Osteoblast (primary cell): ENCODE results near the gene MED1. TPM values are rescaled to one million over a fixed set of nuclear protein-coding genes. Genes with fewer than 3 reads are reported as not detected.

Source experiments
- DNase-seq: peaks from one replicate; pipeline ENCODE4 v3.0.0; 2011; ENCODE audit warnings: low spot score, mixed read lengths; ENCODE audit not compliant: insufficient read length; ENCODE audit errors: missing footprints
- H2AFZ ChIP-seq: 2 replicates; pipeline ENCODE4 v1.6.0; 2011; ENCODE audit warnings: mild to moderate bottlenecking, low read length
- H3K27ac ChIP-seq: 2 replicates; pipeline ENCODE4 v1.5.1; 2011; ENCODE audit warnings: mild to moderate bottlenecking, low read depth, low read length, moderate library complexity
- H3K27me3 ChIP-seq: 2 replicates; pipeline ENCODE4 v1.6.0; 2012; ENCODE audit warnings: mild to moderate bottlenecking, control low read depth, inconsistent platforms, low read length, moderate library complexity; ENCODE audit not compliant: insufficient read depth
- H3K36me3 ChIP-seq: 2 replicates; pipeline ENCODE4 v1.5.1; 2011; ENCODE audit warnings: mild to moderate bottlenecking, low read length, control low read depth, moderate library complexity; ENCODE audit not compliant: insufficient read depth
- H3K4me1 ChIP-seq: 2 replicates; pipeline ENCODE4 v1.5.1; 2011; ENCODE audit warnings: mild to moderate bottlenecking, low read length, control low read depth, moderate library complexity; ENCODE audit not compliant: insufficient read depth
- H3K4me2 ChIP-seq: 2 replicates; pipeline ENCODE4 v1.6.0; 2011; ENCODE audit warnings: mild to moderate bottlenecking, low read length; ENCODE audit not compliant: insufficient read depth
- H3K4me3 ChIP-seq: fragments of 200-600 bp; sonication (generic); 3 replicates; pipeline ENCODE4 v1.5.1; 2012; ENCODE audit warnings: mild to moderate bottlenecking, low read length, inconsistent platforms; ENCODE audit not compliant: insufficient read depth
- H3K79me2 ChIP-seq: 2 replicates; pipeline ENCODE4 v1.6.0; 2012; ENCODE audit warnings: mild to moderate bottlenecking, low read length, control low read depth, inconsistent platforms; ENCODE audit not compliant: insufficient read depth
- H3K9me3 ChIP-seq: 2 replicates; pipeline ENCODE4 v1.5.1; 2011; ENCODE audit warnings: low read depth, low read length, control low read depth
- H4K20me1 ChIP-seq: 2 replicates; pipeline ENCODE4 v1.6.0; 2012; ENCODE audit warnings: mild to moderate bottlenecking, low read length, control low read depth; ENCODE audit not compliant: insufficient read depth
- CTCF ChIP-seq: IDR thresholded peaks from 2 replicates; pipeline ENCODE4 v1.5.1; 2011; ENCODE audit warnings: mild to moderate bottlenecking, low read depth, low read length, moderate library complexity; ENCODE audit errors: extremely low read depth
- total RNA-seq: library from RNA; depleted of rRNA; stranded (reverse); fragments of >200 nt; gene quantifications from 2 replicates; pipeline ENCODE4 v1.2.3, GENCODE V29; 2012

MED1 gene
- total RNA-seq, 1 donor = 24.6 TPM

GRCh38 chr17:39364236-39365025 lies 86.6 kb downstream of the MED1 start:
- TF ChIP-seq CTCF = no peak
- Histone ChIP-seq H3K4me3 (no peak overlapping the region), H3K4me1 (peaks cover 15% of the 10 kb centered on the region), H3K79me2 (peaks cover 18% of the 10 kb centered on the region), H2AFZ (no peak overlapping the region), H4K20me1 (peaks cover 12% of the 10 kb centered on the region), H3K27ac (peak overlapping the region; percentile 46), H3K27me3 (no peaks in the 10 kb centered on the region), H3K36me3 (no peaks in the 10 kb centered on the region), H3K4me2 (no peak overlapping the region), H3K9me3 (no peaks in the 10 kb centered on the region)
- DNase-seq = peak; percentile 31

DNA sequence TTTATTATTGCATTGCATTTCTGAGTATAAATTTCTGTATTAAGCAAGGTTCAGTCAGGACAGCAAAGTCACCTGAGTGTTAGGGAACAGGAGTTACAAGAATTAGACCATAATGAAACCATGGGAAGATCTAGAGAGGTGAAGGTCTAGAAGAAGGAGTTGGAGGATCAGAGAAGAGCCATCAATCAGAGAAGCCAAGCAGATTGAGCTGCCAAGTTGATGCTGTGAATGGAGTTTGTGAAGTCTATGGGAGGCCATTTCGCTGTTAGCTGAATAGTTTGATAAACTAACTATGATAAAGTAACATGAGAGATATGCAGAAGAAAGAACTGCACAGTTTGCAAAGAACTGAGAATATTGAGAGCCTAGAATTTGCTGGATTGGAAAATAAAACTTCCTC lies 90.0 kb downstream of the MED1 start:
- peaks cover 23% of the 10 kb centered on the region for H4K20me1 ChIP-seq
- TF ChIP-seq CTCF = no peak
- no peaks in the 10 kb centered on the region for H3K9me3 ChIP-seq
- H2AFZ ChIP-seq = no peak overlapping the region
- H3K27ac ChIP-seq = no peak overlapping the region
- H3K36me3 ChIP-seq = no peaks in the 10 kb centered on the region
- H3K27me3 ChIP-seq = no peaks in the 10 kb centered on the region
- peaks cover 15% of the 10 kb centered on the region for H3K4me1 ChIP-seq
- no peak overlapping the region for H3K4me3 ChIP-seq
- H3K4me2 ChIP-seq = no peak overlapping the region
- H3K79me2 ChIP-seq = peaks cover 30% of the 10 kb centered on the region
- no peak for DNase-seq

- no peaks in the 10 kb centered on the region for H3K9me3 ChIP-seq
- H3K4me2 ChIP-seq = no peak overlapping the region
- H4K20me1 ChIP-seq = peaks cover 23% of the 10 kb centered on the region
- no peaks in the 10 kb centered on the region for H3K36me3 ChIP-seq
- no peak overlapping the region for H3K27ac ChIP-seq
- TF ChIP-seq CTCF = no peak
- no peak overlapping the region for H2AFZ ChIP-seq
- no peaks in the 10 kb centered on the region for H3K27me3 ChIP-seq
- DNase-seq = no peak
- H3K4me1 ChIP-seq = peaks cover 11% of the 10 kb centered on the region
- peaks cover 30% of the 10 kb centered on the region for H3K79me2 ChIP-seq
- no peak overlapping the region for H3K4me3 ChIP-seq
Measured at GRCh38 chr17:39360537-39360936, 90.5 kb downstream of the MED1 start.

DNA sequence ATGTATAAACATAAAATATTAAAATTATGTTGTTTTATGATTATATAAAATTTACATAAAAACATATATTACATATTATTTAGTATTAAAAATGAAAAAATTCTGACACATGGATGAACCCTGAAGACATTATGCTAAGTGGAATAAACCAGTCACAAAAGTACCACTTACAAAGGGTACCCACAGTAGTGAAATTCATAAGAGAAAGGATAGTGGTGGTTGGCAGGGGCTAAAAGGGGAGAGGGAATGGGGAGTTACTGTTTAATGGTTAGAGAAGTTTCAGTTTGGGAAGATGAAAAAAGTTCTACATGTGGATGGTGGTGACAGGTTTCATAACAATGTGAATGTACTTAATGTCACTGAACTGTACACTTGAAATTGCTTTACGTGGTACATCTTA lies 91.1 kb downstream of the MED1 start:
- Histone ChIP-seq H3K9me3 (no peaks in the 10 kb centered on the region), H3K4me3 (no peak overlapping the region), H3K36me3 (no peaks in the 10 kb centered on the region), H4K20me1 (peaks cover 23% of the 10 kb centered on the region), H3K79me2 (peaks cover 30% of the 10 kb centered on the region), H3K4me2 (no peak overlapping the region), H3K27me3 (no peaks in the 10 kb centered on the region), H3K4me1 (peaks cover 7% of the 10 kb centered on the region), H3K27ac (no peak overlapping the region), H2AFZ (no peak overlapping the region)
- TF ChIP-seq CTCF = no peak
- no peak for DNase-seq
